MM.1S (cell line): Measurements from ENCODE around the gene PUDP.

Experiments
- DNase-seq: peaks from one replicate; pipeline ENCODE4 v3.0.0-alpha.2; 2015
- H2AFZ ChIP-seq: fragments of 300-600 bp; sonication (generic); 2 replicates; pipeline ENCODE4 v1.6.0; 2016; ENCODE audit warnings: antibody characterized with exemption, low read length
- H3F3A ChIP-seq: fragments of 300-600 bp; sonication (generic); 2 replicates; pipeline ENCODE4 v1.6.1; 2016; ENCODE audit warnings: mild to moderate bottlenecking, antibody characterized with exemption, low read length, moderate library complexity, mixed read lengths; ENCODE audit not compliant: insufficient read depth
- H3K27ac ChIP-seq: fragments of 300-600 bp; sonication (generic); 2 replicates; pipeline ENCODE4 v1.5.1; 2016; ENCODE audit warnings: mild to moderate bottlenecking, low read length
- H3K27me3 ChIP-seq: fragments of 300-600 bp; sonication (generic); replicated peaks from 2 replicates; pipeline ENCODE4 v1.6.0; 2016; ENCODE audit warnings: low read length; ENCODE audit not compliant: insufficient read depth
- H3K36me3 ChIP-seq: fragments of 300-600 bp; sonication (generic); replicated peaks from 2 replicates; pipeline ENCODE4 v1.6.1; 2016; ENCODE audit warnings: mild to moderate bottlenecking, low read length, mixed read lengths; ENCODE audit not compliant: insufficient read depth
- H3K4me1 ChIP-seq: fragments of 300-600 bp; sonication (generic); 2 replicates; pipeline ENCODE4 v1.6.1; 2016; ENCODE audit warnings: low read length, mixed read lengths
- H3K4me2 ChIP-seq: fragments of 300-600 bp; sonication (generic); 2 replicates; pipeline ENCODE4 v1.6.0; 2016; ENCODE audit warnings: low read depth, low read length
- H3K4me3 ChIP-seq: fragments of 300-600 bp; sonication (generic); 2 replicates; pipeline ENCODE4 v1.5.1; 2016; ENCODE audit warnings: low read length, mixed read lengths
- H3K79me2 ChIP-seq: fragments of 300-600 bp; sonication (generic); 2 replicates; pipeline ENCODE4 v1.6.1; 2016; ENCODE audit warnings: mixed run types, low read length, mixed read lengths
- H3K9ac ChIP-seq: fragments of 300-600 bp; sonication (generic); 2 replicates; pipeline ENCODE4 v1.6.1; 2016; ENCODE audit warnings: low read length, mixed read lengths
- H3K9me2 ChIP-seq: fragments of 300-600 bp; sonication (generic); replicated peaks from 2 replicates; pipeline ENCODE4 v1.6.1; 2016; ENCODE audit warnings: mild to moderate bottlenecking, low read length, mixed read lengths; ENCODE audit not compliant: insufficient read depth
- H3K9me3 ChIP-seq: fragments of 300-600 bp; sonication (generic); replicated peaks from 2 replicates; pipeline ENCODE4 v1.6.1; 2016; ENCODE audit warnings: mild to moderate bottlenecking, low read length, mixed read lengths; ENCODE audit not compliant: insufficient read depth
- H4K20me1 ChIP-seq: fragments of 300-600 bp; sonication (generic); 2 replicates; pipeline ENCODE4 v1.6.1; 2016; ENCODE audit warnings: mild to moderate bottlenecking, low read length, moderate library complexity, mixed read lengths; ENCODE audit not compliant: insufficient read depth
- EZH2 ChIP-seq: fragments of 300-600 bp; sonication (generic); optimal IDR thresholded peaks from 2 replicates; pipeline ENCODE3; 2017; ENCODE audit warnings: low read depth, mild to moderate bottlenecking, antibody characterized with exemption, low read length, mixed read lengths
- EZH2phosphoT487 ChIP-seq: fragments of 300-600 bp; sonication (generic); IDR thresholded peaks from 2 replicates; pipeline ENCODE4 v1.6.1; 2018; ENCODE audit warnings: antibody characterized with exemption, low read length
- TF ChIP-seq, protein P1 (sequence below): fragments of 300-600 bp; sonication (generic); IDR thresholded peaks from 2 replicates; pipeline ENCODE4 v1.5.1; 2016; ENCODE audit warnings: antibody characterized with exemption, low read length, mixed read lengths

The PUDP gene

DNA sequence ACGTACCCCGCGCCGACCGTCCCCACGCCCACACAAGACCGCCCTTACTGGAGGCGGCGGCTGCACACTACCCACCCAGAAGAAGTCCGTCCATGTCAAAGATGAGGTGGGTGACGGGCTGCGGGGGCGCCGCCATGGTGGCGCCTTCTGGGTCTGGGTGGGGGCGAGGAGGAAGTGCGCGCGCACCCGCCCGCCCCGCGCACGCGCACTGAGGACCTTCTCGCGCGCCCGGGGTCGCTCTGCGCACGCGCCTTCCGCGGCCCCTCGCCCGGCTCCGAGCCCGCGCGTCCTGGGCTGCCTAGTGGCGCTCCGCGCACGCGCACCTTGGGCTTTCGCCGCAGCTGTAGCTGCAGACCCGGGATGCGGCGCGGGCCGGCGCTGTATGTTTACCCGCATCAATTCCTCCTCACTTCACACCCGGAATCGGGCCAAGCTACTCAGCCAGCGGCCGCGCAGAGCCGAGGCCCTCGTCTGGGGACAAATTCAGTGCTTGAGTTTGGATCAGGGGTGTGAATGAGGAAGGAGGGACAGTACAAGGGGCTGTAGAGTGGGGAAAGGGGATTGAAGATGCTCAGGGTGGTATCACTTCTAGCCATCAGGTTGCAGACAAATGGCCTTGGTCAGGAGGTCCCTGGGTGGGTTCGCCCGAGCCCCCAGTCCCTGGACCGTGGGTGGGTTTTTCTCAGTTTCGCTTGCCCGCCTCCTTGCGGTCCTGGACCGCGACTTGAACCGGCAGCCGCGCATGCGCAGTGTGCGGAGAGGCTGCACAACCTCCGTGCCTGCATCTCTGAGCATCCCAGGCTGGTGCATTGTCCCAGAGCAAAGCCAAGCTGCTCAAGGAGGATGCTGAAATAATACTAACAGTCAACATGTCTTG is at the start of gene PUDP:
TSS of gene PUDP (minus strand) at position 176 of the 877 bp plus-strand sequence. CDS start at position 136, 40 bp downstream.
- Histone ChIP-seq H3F3A (no peaks in the 10 kb centered on the region), H3K27me3 (no peaks in the 10 kb centered on the region), H3K4me3 (peak within 1 kb of the TSS; percentile 91), H3K4me2 (peak within 1 kb of the TSS; percentile 93), H3K79me2 (peaks cover 36% of the 10 kb centered on the region), H2AFZ (peak within 1 kb of the TSS; percentile 92), H3K9me3 (no peaks in the 10 kb centered on the region), H3K9ac (peak within 1 kb of the TSS; percentile 84), H3K9me2 (no peaks in the 10 kb centered on the region), H3K36me3 (no peaks in the 10 kb centered on the region), H3K4me1 (0 out of 2 replicates have a peak, but pooled peaks cover 3% of the 10 kb centered on the region), H4K20me1 (no peaks in the 10 kb centered on the region), H3K27ac (peak within 1 kb of the TSS; percentile 68)
- DNase-seq = peak; percentile 87
- TF ChIP-seq, protein P1, sequence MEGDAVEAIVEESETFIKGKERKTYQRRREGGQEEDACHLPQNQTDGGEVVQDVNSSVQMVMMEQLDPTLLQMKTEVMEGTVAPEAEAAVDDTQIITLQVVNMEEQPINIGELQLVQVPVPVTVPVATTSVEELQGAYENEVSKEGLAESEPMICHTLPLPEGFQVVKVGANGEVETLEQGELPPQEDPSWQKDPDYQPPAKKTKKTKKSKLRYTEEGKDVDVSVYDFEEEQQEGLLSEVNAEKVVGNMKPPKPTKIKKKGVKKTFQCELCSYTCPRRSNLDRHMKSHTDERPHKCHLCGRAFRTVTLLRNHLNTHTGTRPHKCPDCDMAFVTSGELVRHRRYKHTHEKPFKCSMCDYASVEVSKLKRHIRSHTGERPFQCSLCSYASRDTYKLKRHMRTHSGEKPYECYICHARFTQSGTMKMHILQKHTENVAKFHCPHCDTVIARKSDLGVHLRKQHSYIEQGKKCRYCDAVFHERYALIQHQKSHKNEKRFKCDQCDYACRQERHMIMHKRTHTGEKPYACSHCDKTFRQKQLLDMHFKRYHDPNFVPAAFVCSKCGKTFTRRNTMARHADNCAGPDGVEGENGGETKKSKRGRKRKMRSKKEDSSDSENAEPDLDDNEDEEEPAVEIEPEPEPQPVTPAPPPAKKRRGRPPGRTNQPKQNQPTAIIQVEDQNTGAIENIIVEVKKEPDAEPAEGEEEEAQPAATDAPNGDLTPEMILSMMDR = peak; percentile 24
- TF ChIP-seq EZH2 (no peak), EZH2phosphoT487 (no peak)

DNA sequence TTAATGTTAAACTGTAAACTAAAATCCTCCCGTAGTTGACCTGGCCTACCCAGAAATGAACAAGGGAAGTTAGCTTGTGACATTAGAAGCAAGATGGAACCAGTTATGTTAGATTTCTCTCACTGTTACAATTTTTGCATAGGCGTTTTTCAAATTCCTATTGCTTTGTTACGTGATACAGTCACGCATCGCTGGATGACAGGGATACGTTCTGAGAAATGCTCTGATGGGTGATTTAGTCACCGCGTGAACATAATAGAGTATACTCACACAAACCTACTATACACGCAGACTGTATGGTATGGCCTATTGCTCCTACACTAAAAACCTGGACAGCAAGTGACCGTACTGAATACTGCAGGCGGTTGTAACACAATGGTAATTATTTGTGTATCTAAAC is 46.7 kb upstream of the PUDP start:
- H3K27me3 ChIP-seq = no peaks in the 10 kb centered on the region
- H3K4me1 ChIP-seq = no peaks in the 10 kb centered on the region
- no peak overlapping the region for H3K4me3 ChIP-seq
- no peaks in the 10 kb centered on the region for H4K20me1 ChIP-seq
- no peak overlapping the region for H3K4me2 ChIP-seq
- no peaks in the 10 kb centered on the region for H3K9me2 ChIP-seq
- H3K36me3 ChIP-seq = no peaks in the 10 kb centered on the region
- H3F3A ChIP-seq = no peaks in the 10 kb centered on the region
- H3K9me3 ChIP-seq = no peaks in the 10 kb centered on the region
- no peak for DNase-seq
- H3K27ac ChIP-seq = no peak overlapping the region
- no peak overlapping the region for H2AFZ ChIP-seq
- TF ChIP-seq EZH2 = no peak
- TF ChIP-seq, protein P1 = no peak
- no peak for TF ChIP-seq EZH2phosphoT487
- no peaks in the 10 kb centered on the region for H3K79me2 ChIP-seq
- H3K9ac ChIP-seq = no peak overlapping the region

DNA sequence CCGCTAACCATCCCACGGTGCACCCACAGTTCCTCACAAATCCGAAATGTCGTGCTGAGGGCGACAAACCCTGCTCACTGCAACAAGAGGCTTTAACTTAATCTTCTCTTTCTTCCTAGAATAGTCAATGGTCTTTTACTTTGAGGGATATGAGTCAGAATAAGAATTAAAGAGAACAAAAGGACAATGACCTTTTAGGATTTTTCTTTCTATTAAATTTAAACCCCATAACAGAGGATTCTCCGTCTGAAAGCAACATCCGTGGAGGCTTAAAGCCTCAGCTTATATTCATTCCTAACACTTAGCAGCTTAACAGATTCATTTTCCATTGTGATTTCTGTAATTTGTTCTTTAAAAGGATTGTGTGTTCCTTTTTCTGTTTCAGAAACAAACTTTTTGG is 44.9 kb upstream of the PUDP start:
- Histone ChIP-seq H3K27me3 (no peaks in the 10 kb centered on the region), H3K9ac (no peak overlapping the region), H3K27ac (no peak overlapping the region), H3K9me2 (no peaks in the 10 kb centered on the region), H3F3A (no peaks in the 10 kb centered on the region), H3K4me3 (no peak overlapping the region), H3K36me3 (no peaks in the 10 kb centered on the region), H4K20me1 (no peaks in the 10 kb centered on the region), H2AFZ (no peak overlapping the region), H3K4me1 (no peaks in the 10 kb centered on the region), H3K9me3 (no peaks in the 10 kb centered on the region), H3K4me2 (no peak overlapping the region), H3K79me2 (no peaks in the 10 kb centered on the region)
- DNase-seq = no peak
- TF ChIP-seq, protein P1 = no peak
- TF ChIP-seq EZH2 = no peak
- no peak for TF ChIP-seq EZH2phosphoT487
